DMS 273 (cell line): ENCODE data around the gene XNDC1N.
"Not testable (repeated sequence)": the region's sequence is repeated elsewhere in the genome, so short reads cannot be mapped to it uniquely, and the experiment has no call there.

Experiments
- DNase-seq: peaks from one replicate; lab custom pipeline; 2025; ENCODE audit not compliant: unreplicated experiment; lab: John Stamatoyannopoulos, UW

XNDC1N gene

DNA sequence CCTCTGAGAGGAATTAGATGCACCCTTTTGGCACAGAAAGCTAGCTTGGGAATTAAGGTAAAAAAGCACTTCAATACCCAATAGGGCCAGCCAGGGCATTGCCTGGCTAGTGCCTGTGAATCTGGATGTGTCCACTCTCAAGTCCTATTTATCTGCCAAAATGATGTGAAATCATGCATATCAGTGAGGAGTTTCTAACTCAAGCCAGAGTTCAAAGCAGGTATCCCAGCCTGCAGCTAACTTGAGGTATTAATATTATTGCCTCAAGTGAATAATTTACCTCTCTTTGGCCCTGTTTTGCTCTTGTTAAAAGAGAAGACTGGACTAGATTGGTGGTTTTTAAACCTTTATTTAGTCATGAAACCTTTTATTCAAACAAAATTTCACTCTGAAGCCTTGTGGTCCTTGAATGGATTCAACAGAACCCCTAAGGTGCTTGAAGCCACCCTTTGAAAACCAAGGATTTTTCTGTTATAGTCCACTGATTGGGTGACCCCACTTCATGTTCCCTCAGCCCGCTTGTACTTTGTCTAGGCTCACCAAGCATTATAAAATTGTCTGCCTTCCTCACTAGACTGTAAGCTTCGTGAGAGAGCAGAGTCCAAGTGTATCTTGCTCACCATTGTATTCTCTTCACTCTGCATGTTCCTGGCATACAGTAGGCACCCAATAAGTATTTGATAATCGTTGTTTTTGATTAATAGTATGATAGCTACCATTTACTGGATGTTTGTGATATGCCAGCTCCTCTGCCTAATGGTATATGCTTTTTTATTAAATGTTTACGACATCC, 4.9 kb upstream of the XNDC1N start:
- DNase-seq: no peak

GRCh38 chr11:71931245-71931602, 2.8 kb upstream of the XNDC1N start:
- DNase-seq: no peak

- no peak for DNase-seq
Observed at GRCh38 chr11:71930556-71931244, 2.3 kb upstream of the XNDC1N start.

DNA sequence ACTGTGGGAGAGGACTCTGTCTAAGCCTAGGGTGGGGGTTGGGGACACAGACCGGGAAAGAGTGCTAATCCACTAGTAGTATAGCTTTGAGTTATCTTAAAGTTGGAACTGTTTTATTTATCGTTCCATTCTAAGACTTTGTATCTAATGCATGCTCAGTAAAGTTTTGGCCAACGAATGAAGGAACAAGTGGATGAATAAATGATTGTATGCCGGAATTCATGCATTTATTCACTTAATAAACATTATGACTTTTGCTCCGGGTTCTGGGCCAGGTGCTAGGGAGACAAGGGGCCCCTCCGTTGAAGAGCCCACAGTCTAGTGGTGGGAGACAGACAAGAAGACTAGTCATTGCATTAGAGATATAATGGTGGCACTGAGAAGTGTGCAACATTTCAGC, 1.1 kb upstream of the XNDC1N start:
- no peak for DNase-seq

GRCh38 chr11:71928737-71929443, 496 bp upstream of the XNDC1N start, which contains the start of gene RNF121:
TSS of gene RNF121 (plus strand) at chr11:71929046. CDS start at chr11:71929062, 16 bp downstream.
- peak; percentile 97 for DNase-seq

DNA sequence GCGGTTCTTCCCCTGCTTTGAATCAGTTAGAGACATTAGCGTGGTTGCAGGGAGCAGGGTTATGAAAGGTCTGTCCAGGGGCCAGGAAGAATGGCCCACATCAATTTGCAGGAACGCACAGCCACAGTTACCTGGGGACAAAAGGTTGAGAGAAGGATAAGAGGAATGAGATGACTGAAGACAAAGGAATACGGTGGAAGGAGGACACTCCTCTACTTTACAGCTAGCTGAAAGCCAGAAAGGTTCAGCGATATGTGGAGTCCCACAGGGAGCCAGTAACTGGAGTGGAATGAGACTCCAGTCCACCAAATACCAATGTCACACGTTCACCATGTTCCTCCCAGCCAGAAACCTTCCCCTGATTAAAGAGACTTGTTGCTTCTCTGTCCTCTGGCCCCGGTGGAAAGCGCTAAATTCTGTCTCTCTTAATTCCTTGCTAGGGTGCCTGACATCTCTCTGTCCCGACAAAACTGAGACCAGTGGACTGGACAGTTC, 10.7 kb downstream of the XNDC1N start:
- DNase-seq: no peak

GRCh38 chr11:71914617-71915189, 13.7 kb downstream of the XNDC1N start:
- no peak for DNase-seq

DNA sequence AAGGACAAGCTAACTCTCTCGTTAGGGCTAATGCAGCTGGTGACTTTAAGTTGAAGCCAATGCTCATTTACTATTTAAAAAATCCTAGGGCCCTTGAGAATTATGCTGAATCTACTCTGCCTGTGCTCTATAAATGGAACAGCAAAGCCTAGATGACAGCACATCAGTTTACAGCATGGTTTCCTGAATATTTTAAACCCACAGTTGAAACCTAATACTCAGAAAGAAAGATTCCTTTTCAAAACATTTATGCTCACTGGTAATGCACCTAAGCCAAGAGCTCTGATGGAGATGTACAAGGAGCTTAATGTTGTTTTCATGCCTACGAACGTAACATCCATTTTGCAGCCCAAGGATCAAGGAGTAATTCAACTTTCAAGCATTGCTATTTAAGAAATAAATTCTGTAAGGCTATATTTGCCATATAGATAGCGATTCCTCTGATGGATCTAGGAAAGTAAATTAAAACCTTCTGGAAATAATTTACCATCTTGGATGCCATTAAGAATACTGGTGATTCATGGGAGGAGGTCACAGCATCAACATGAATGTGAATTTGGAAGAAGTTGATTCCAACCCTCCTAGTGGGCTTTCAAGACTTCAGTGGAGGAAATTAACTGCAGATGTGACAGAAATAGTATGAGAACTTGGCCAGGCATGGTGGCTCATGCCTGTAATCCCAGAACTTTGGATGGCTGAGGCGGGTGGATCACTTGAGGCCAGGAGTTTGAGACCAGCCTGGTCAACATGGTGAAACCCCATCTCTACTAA, 14.5 kb downstream of the XNDC1N start:
- DNase-seq: no peak

GRCh38 chr11:71911986-71912340, 16.4 kb downstream of the XNDC1N start:
- not testable (repeated sequence) for DNase-seq

- not testable (repeated sequence) for DNase-seq
Observed at GRCh38 chr11:71911321-71911985, 16.9 kb downstream of the XNDC1N start.

GRCh38 chr11:71910775-71911174, 17.6 kb downstream of the XNDC1N start:
- not testable (repeated sequence) for DNase-seq

DNA sequence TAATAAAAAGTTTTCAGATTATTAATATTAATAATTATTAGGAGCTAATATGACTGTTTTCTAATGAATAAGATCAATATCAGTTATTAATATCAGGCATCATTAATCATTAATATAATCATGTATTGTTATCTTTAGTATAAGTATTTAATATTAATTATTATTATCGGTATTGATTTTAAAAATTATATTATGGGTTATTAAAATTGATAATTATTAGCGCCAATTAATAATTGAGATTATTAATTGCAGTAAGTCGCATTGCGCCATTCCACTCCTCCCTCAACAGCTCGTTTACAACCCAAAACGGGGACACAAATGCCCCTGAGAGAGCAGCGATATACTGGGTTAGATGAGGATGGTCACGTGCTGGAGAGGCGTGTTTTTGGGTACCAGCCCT, 20.2 kb downstream of the XNDC1N start:
- no peak for DNase-seq

GRCh38 chr11:71901137-71901536, 27.3 kb downstream of the XNDC1N start:
- not testable (repeated sequence) for DNase-seq

DNA sequence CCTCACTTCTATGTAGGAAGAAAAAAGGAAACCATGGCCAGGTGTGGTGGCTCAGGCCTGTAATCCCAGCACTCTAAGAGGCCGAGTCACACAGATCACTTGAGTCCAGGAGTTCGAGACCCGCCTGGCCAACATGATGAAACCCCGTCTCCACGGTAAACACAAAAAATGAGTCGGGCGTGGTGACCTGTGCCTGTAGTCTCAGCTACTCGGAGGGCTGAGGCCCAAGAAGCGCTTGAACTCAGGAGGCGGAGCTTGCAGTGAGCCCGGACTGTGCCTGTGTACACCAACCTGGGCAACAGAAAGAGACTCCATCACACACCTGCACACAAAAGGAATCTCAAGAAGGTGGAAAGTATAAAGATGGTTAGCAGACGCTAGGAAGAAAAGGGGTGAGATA, 32.4 kb downstream of the XNDC1N start:
- no peak for DNase-seq

- not testable (repeated sequence) for DNase-seq
Observed at GRCh38 chr11:71889181-71889872, 39.1 kb downstream of the XNDC1N start.

GRCh38 chr11:71888335-71889010, 39.9 kb downstream of the XNDC1N start:
- not testable (repeated sequence) for DNase-seq

- not testable (repeated sequence) for DNase-seq
Observed at GRCh38 chr11:71885806-71886205, 42.6 kb downstream of the XNDC1N start.
